Esophagus (tissue), 2 donors: ENCODE data around the gene CRIM1. TPM values are rescaled to one million over a fixed set of nuclear protein-coding genes. Genes with fewer than 3 reads are reported as not detected.
"Not testable (repeated sequence)": the region's sequence is repeated elsewhere in the genome, so short reads cannot be mapped to it uniquely, and the experiment has no call there.

Experiments used
- H3K27ac ChIP-seq, 2 donors: one replicate each; pipeline ENCODE4 v1.5.1; 2013; ENCODE audit warnings: low read depth in 2 of 2, mild to moderate bottlenecking in 2 of 2, inconsistent platforms in 1 of 2, low read length in 1 of 2, moderate library complexity in 1 of 2
- H3K27me3 ChIP-seq, 2 donors: one replicate each; pipeline ENCODE4 v1.6.1; 2013; ENCODE audit warnings: low read length in 2 of 2, control low read depth in 1 of 2, mild to moderate bottlenecking in 1 of 2; ENCODE audit not compliant: insufficient read depth in 2 of 2, control insufficient read depth in 1 of 2
- H3K36me3 ChIP-seq, 2 donors: one replicate each; pipeline ENCODE4 v1.6.1; 2013; ENCODE audit warnings: low read length in 1 of 2; ENCODE audit not compliant: control insufficient read depth in 2 of 2, insufficient read depth in 2 of 2
- H3K4me1 ChIP-seq, 2 donors: one replicate each; pipeline ENCODE4 v1.6.1; 2013; ENCODE audit warnings: low read length in 1 of 2; ENCODE audit not compliant: control insufficient read depth in 2 of 2, insufficient read depth in 2 of 2
- H3K4me3 ChIP-seq, 2 donors: one replicate each; pipeline ENCODE4 v1.5.1; 2013; ENCODE audit warnings: low read length in 2 of 2, mild to moderate bottlenecking in 2 of 2, low read depth in 1 of 2, moderate library complexity in 1 of 2
- H3K9me3 ChIP-seq, 2 donors: one replicate each; pipeline ENCODE4 v1.6.1; 2013; ENCODE audit warnings: mild to moderate bottlenecking in 2 of 2, low read depth in 1 of 2, low read length in 1 of 2, moderate library complexity in 1 of 2; ENCODE audit not compliant: control insufficient read depth in 2 of 2, insufficient read depth in 1 of 2
- WGBS, 2 donors: extraction: QIAGEN DNeasy Blood & Tissue Kit; methylation state at CpG; one replicate each; pipeline ENCODE4 v1.1.7; 2013; 5-methylcytosine and 5-hydroxymethylcytosine counted together
- polyA plus RNA-seq, 2 donors: library from polyadenylated mRNA; stranded (reverse); fragments of 200-250 nt; gene quantifications; one replicate each; pipeline ENCODE4 v1.2.3, GENCODE V29; 2013
- donor health status: healthy with polysubstance abuse.
- donor health status: Bipolar disorder and iron deficiency.

Gene CRIM1
- polyA plus RNA-seq, 2 donors = 5.9 to 10.3 TPM

DNA sequence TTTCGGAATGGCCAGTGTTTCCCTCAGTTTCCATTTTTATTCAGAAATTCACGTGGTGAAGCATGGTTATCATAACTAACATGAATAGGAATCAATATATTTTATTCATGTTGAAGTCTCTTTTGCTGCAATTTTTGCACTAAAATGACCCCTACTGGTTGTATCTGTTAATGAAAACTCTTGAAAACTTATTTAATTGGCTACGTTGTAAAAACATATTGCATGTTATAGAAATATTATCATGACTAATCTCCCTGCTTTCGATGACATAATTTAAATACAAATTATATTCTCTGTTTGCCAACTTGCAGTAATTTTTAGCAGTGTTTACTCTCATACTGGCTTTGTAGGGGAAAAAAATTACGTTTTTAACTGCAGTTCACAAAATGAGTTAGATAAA, 3.5 kb downstream of the CRIM1 start:
- H3K4me3 ChIP-seq = no peak overlapping the region

DNA sequence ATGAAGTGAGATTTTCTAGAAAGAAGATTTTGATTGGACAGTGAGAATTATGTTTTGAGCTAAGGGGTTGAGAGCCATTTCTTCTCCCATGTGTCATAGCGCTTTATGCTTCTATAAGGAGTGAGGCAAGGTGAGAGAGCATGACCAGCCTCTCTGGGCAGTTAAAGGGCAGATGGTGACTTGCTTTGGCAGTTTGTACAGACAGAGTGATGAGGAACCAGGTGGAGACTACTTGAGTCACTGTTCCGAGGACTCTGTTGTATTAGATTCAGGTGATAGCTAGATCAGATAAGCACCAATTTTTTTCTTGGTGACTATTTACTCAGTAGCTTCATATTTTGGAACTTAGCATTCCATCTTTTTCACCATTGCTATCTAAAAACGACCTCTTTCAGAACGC, 4.5 kb downstream of the CRIM1 start:
- Histone ChIP-seq H3K4me1 (peaks cover 2% of the 10 kb centered on the region in 2 donors), H3K9me3 (no peaks in the 10 kb centered on the region), H3K36me3 (no peaks in the 10 kb centered on the region), H3K4me3 (no peak overlapping the region), H3K27ac (no peak overlapping the region), H3K27me3 (no peaks in the 10 kb centered on the region)
- WGBS, 2 donors = 77% methylated on average over 4 of the region's 4 CpGs

More for the DNA sequence above, 3.5 kb downstream of the CRIM1 start:
- H3K4me1 ChIP-seq = peaks cover 2% of the 10 kb centered on the region in 2 donors
- H3K36me3 ChIP-seq = no peaks in the 10 kb centered on the region
- no peaks in the 10 kb centered on the region for H3K27me3 ChIP-seq
- H3K27ac ChIP-seq = no peak overlapping the region
- no peaks in the 10 kb centered on the region for H3K9me3 ChIP-seq
- 16 to 17% methylated on average over 5 of the region's 5 CpGs for WGBS, 2 donors

DNA sequence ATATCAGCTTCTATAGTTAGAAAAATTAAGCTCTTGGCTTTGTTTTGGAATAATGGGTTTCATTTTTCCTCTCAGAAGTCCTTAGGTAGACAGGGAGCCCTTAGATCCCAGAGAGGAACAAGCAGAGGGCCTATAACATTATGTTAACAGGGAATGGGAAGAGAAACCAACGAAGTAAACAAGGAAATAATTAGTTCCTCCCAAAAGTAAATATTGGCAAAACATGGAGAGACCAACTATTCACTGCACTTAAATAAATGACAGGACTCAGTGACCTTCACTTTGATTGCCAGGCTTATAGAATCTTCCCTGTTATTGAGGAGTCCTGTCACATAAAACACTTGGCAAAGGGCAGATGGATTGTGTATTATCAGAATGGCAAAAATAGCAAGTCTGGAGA, 5.3 kb downstream of the CRIM1 start:
- peaks cover 2% of the 10 kb centered on the region in 2 donors for H3K4me1 ChIP-seq
- 36 to 49% methylated on average over 1 of the region's 1 CpG for WGBS, 2 donors

DNA sequence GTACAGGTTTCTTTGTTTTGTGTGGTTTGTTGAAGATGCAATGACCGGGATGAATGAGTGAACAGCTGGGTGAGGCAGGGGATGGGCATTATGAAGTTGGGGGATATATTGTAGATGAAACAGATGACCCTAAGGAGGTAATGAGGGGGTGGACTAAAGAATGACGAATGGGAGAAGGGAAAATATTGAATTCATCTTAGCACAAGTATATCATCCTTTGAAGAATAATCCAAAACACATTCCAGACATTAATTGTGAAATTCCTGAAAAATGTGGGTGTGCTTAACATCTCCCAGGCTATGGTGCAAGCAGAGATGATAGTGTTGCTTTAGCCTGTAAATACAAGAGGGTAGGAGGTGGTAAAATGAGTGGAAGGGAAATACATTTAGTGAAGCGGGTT, 5.8 kb downstream of the CRIM1 start:
- WGBS, 2 donors = 70 to 81% methylated on average over 3 of the region's 3 CpGs
- H3K27ac ChIP-seq = no peak overlapping the region
- no peaks in the 10 kb centered on the region for H3K9me3 ChIP-seq
- H3K4me3 ChIP-seq = no peak overlapping the region
- H3K27me3 ChIP-seq = no peaks in the 10 kb centered on the region
- peaks cover 2% of the 10 kb centered on the region in 2 donors for H3K4me1 ChIP-seq
- no peaks in the 10 kb centered on the region for H3K36me3 ChIP-seq

More for the DNA sequence above, 5.3 kb downstream of the CRIM1 start:
- H3K27me3 ChIP-seq = no peaks in the 10 kb centered on the region
- H3K4me3 ChIP-seq = no peak overlapping the region
- H3K27ac ChIP-seq = no peak overlapping the region
- no peaks in the 10 kb centered on the region for H3K36me3 ChIP-seq
- H3K9me3 ChIP-seq = no peaks in the 10 kb centered on the region

DNA sequence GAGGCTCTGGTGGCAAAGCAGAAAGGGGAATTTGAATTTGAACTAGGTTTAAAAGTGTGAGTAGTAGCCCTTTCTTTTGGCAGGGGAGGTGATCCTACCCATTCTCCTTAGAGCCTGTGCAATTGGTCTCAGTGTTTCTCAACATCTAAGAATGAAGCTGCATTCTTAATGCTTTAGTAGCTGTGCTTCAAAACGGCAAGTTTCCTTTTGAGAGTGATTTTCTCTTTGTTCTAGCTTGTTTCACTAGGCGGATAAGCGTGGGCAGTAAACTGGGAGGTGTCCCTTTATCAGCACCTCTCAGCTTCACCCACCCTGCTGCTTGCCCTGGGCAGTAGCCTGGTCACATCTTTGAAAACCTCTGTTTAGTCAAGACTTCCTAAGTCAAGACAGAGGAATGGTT, 6.7 kb downstream of the CRIM1 start:
- H3K36me3 ChIP-seq = no peaks in the 10 kb centered on the region
- no peak overlapping the region for H3K4me3 ChIP-seq
- H3K9me3 ChIP-seq = no peaks in the 10 kb centered on the region
- WGBS, 2 donors = 39 to 43% methylated on average over 3 of the region's 3 CpGs
- H3K4me1 ChIP-seq = peaks cover 2% of the 10 kb centered on the region in 2 donors
- no peaks in the 10 kb centered on the region for H3K27me3 ChIP-seq
- H3K27ac ChIP-seq = peak overlapping the region in 1 of 2 donors; percentile 12

DNA sequence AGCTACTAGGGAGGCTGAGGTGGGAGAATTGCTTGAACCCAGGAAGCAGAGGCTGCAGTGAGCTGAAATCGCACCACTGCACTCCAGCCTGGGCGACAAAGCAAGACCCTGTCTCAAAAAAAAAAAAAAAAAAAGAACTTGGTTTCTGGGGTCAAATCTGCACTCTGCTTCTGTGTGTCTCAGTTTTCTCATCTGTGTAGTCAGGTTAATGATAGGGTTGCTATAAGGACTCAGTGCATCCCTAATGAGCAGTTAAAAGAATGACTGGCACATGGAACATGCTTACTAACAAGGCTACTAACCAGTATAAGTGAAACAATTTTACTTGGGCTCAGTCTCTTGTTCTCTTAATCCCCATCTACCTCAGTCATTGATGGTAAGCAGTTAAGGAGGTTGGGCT, 7.5 kb downstream of the CRIM1 start:
- not testable (repeated sequence) for H3K4me1 ChIP-seq, H3K4me3 ChIP-seq, H3K9me3 ChIP-seq, H3K36me3 ChIP-seq, H3K27me3 ChIP-seq, H3K27ac ChIP-seq
- 79 to 94% methylated on average over 2 of the region's 2 CpGs for WGBS, 2 donors

DNA sequence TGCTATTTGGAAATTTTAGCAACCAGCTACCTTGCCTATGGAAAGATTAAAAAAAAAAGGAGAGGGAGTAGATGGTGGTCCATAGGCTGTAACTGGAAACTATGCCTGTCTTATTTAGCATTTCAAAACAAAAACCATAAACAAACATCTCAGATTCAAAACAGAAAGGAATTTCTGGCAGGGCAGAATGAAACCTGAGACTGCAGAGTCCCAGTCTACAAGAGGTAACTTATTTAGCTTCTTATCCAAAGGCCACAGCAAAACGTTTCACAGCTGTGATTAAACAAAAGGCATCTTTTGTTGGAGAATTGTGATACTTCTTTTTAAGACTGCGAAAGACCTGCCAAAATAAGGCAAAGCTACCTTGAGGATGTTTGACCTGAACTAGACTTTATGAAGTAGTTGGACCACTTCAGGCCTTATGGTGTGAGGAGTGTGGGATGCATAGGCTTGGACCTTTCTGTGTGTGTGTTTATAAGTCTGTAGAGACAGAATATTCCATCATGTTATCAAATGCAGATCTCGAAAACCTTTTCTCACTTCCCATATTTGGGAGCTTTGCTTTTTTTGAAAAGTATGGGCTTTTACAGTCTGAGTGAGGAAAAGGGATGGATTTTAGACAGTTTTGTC, 11.0 kb downstream of the CRIM1 start:
- H3K9me3 ChIP-seq = no peaks in the 10 kb centered on the region
- no peak overlapping the region for H3K27ac ChIP-seq
- peaks cover 2 to 9% of the 10 kb centered on the region in 2 donors for H3K4me1 ChIP-seq
- no peak overlapping the region for H3K4me3 ChIP-seq
- H3K36me3 ChIP-seq = no peaks in the 10 kb centered on the region
- H3K27me3 ChIP-seq = no peaks in the 10 kb centered on the region
- WGBS, 2 donors = 52 to 54% methylated on average over 3 of the region's 3 CpGs

DNA sequence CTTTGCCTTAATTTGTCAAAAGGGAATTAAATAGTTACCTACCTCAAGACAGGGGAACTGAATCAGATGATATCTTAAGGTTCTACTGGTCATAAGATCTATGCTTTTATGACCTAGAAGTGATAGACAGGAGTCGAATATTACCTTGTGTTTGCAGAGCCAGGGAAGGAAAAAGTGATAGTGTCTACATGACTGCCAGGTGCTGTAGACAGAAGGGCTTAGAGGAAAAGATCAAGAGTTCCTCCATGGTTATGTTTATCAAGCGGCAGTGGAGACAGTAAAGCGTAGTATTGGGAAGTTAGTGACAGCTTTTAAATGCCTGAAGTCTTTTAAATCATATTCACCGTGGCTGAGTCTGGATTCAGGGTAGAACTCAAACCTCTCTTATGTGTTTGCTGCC, 11.9 kb downstream of the CRIM1 start:
- WGBS, 2 donors = 47 to 50% methylated on average over 4 of the region's 4 CpGs
- no peak overlapping the region for H3K4me3 ChIP-seq
- no peaks in the 10 kb centered on the region for H3K9me3 ChIP-seq
- H3K36me3 ChIP-seq = no peaks in the 10 kb centered on the region
- no peaks in the 10 kb centered on the region for H3K27me3 ChIP-seq
- H3K27ac ChIP-seq = peak overlapping the region; percentile 29 to 81
- H3K4me1 ChIP-seq = peaks cover 2 to 9% of the 10 kb centered on the region in 2 donors

DNA sequence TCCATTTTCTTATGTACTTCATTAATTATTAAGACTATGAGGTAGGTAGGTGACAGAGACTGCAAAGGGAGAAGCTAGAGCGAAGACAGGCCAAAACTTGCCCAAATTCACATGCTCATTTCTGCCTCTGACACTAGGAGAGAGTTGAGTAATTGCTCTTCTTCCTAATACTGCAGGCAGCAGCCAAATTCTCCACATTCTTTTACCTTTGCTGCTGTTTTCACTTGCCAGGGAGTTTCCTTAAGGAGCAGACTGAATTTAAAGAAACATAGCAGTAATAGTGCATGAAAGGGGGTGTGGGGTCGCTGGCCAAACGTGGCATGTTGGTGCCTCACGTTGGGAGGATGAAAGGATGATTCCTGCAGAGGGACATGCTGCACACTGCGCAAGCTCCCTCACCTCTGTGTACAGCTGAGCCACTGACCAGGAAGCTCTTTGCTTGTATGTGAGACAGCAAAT, 12.3 kb downstream of the CRIM1 start:
- Histone ChIP-seq H3K27ac (peak overlapping the region; percentile 61 to 81), H3K27me3 (no peaks in the 10 kb centered on the region), H3K4me1 (peaks cover 2 to 9% of the 10 kb centered on the region in 2 donors), H3K4me3 (peak overlapping the region in 1 of 2 donors; percentile 21), H3K9me3 (no peaks in the 10 kb centered on the region), H3K36me3 (no peaks in the 10 kb centered on the region)
- 31 to 48% methylated on average over 5 of the region's 5 CpGs for WGBS, 2 donors

DNA sequence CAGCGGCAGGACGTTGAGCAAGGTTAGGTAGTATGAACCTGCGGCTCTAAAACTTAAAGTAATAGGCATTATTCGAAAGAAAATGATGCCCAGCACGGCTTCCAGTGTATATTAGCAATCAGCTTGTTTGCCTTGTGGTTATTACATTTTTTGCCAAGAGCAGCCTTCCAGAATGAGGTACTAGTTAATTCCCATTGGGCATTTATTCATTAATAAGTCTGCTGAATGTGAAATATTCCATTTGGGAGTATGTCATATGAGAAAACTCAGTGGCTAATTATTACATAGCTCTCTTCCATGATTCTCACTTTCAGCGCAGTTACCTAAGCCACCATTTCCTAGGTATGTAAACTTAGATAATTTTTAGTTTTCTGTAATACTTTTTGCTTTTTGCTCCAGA, 12.9 kb downstream of the CRIM1 start:
- no peaks in the 10 kb centered on the region for H3K27me3 ChIP-seq
- no peaks in the 10 kb centered on the region for H3K9me3 ChIP-seq
- WGBS, 2 donors = 47 to 56% methylated on average over 6 of the region's 6 CpGs
- peaks cover 2 to 11% of the 10 kb centered on the region in 2 donors for H3K4me1 ChIP-seq
- no peaks in the 10 kb centered on the region for H3K36me3 ChIP-seq
- no peak overlapping the region for H3K4me3 ChIP-seq
- H3K27ac ChIP-seq = peak overlapping the region; percentile 56 to 72
